ENCODE measurements around the gene IGSF10. TPM values are rescaled to one million over a fixed set of nuclear protein-coding genes. Genes with fewer than 3 reads are reported as not detected.

Gene IGSF10
- total RNA-seq, 1 donor from 2014 or later: 0.18 TPM

- no peak for DNase-seq (ENCODE audit: extremely low read depth, low read depth, low spot score)
These were observed 37.8 kb downstream of the IGSF10 start for GRCh38 chr3:151423091-151423490.

GRCh38 chr3:151421938-151422337 lies 38.9 kb downstream of the IGSF10 start:
- DNase-seq (ENCODE audit: extremely low read depth, low read depth, low spot score): no peak

GRCh38 chr3:151419806-151420205 lies 41.1 kb downstream of the IGSF10 start:
- DNase-seq (ENCODE audit: extremely low read depth, low read depth, low spot score): no peak

- no peak for DNase-seq (ENCODE audit: extremely low read depth, low read depth, low spot score)
These were observed 45.6 kb downstream of the IGSF10 start for GRCh38 chr3:151415289-151415688.

GRCh38 chr3:151412989-151413388 lies 47.9 kb downstream of the IGSF10 start:
- DNase-seq (ENCODE audit: extremely low read depth, low read depth, low spot score): no peak

Other genes with a start within 250 kb of the IGSF10 start
- gene P2RY14, start 182.5 kb downstream of the IGSF10 start, total RNA-seq: not detected in 2 replicates
- gene GPR87, start 144.2 kb downstream of the IGSF10 start, total RNA-seq: 0.53 TPM in 1 of 2 replicates, not detected in the other
- gene P2RY13, start 131.5 kb downstream of the IGSF10 start, total RNA-seq: not detected in 2 replicates
- gene P2RY12, start 76.3 kb downstream of the IGSF10 start, total RNA-seq: not detected in 2 replicates

Data from glomerular endothelial cell (primary cell).